NCI-H345 (cell line): ENCODE results near the gene SUSD5.
"Not testable (repeated sequence)": the region's sequence is repeated elsewhere in the genome, so short reads cannot be mapped to it uniquely, and the experiment has no call there.

Source experiments
- DNase-seq: peaks from one replicate; lab custom pipeline; 2025; lab: John Stamatoyannopoulos, UW

Gene SUSD5

GRCh38 chr3:33152363-33153360 is 65.9 kb downstream of the SUSD5 start:
- no peak for DNase-seq

DNA sequence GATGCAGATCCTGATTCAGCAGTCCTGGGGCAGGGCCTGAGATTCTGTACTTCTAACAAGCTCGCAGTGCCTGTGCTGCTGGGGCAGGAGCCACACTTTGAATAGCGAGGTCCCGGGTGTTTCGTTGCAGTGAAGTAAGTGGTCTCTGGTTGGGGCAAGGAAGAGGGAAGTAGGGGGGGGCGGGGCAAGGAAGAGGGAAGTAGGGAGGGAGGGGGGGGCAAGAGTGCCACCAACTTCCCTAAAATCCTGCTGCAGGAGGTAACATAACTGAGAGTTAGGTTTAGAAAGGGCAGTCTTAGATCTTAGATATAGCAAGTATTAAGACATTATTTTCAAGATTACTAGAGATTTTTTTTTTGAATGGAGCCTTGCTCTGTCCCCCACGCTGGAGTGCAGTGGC is 69.3 kb downstream of the SUSD5 start:
- DNase-seq: no peak

DNA sequence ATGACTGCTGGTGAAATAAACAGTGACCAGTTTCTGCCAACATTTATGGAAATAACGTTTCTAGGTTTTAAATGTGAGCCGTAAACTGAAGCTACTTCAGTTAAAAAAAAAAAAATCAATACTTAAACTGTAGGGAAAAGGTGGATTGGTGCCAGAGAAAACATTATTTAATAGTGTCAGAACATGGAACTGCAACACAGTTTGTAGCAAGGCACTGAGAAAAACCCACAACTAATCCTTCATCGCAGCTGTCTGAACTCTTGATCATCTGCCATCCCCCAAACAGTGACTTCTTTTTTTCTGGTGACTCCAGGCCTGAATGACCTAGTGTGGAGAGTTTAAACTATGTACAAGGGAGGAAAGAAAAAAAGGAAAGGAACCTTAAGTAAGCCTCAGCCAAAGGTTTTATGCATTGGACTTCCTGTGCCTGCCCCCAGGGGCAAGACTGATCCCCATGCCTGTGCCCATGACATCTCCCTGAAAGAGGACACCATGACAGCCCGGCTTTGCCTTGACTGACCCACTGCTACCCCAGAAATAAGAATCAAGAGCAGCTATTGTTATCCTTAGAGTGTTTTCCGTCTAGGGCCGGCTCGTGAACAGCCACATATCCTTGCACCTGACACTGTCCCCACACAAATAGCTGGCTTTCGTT is 71.7 kb downstream of the SUSD5 start:
- DNase-seq: no peak

DNA sequence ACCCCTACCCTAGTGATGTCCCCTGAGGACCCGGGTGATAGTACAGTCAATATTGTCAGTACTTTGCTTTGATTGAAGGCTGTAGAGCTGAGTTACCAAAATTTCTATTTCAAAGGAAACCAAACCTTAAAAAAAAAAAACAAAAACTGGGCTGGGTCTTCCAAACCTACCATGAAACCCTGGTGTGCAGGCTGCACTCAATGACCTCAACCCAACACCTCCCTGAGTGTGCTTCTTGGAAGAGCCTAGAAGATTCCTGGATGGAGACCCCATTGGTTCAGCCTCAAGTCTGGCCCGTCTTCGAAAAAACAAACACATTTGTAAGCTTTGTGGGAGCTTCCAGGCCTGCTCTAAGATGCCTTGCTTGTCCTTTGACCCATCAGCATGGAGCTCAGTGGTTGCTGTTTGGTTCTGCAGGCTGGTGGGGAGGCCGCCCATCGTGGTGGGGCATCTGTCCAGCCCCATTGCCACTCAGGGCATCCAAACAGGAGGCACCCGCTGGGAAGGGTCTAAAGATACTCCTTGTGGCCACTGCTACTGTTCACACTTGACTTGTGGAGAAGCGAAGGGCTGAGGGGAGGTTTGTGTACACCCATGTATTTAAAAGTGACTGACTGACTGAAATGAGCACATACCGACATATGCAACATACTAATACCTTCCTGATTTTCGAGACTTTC is 72.6 kb downstream of the SUSD5 start:
- no peak for DNase-seq

- DNase-seq: no peak
Observed at GRCh38 chr3:33145221-33145900, 73.2 kb downstream of the SUSD5 start.

DNA sequence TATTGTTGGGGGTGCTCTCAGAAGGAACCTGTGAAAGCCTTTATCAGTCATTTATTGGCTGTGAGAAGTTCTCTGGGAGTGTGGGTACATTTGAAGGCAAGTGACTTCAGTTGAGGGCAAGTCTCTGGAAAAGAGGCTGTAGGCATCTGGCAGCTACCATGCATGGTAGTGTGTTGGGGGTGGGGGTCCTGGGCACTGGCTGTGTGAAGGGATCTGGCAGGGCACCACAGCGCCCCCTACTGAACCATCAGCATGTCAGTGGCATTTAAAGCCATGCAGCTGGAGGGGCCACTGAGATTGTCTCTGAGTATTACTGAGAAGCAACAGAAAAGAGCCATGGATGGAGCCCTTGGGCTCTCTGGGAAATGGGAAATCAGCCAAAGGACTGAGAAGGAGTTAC is 74.2 kb downstream of the SUSD5 start:
- DNase-seq: no peak

- DNase-seq: no peak
Observed at GRCh38 chr3:33141006-33141405, 77.6 kb downstream of the SUSD5 start.

GRCh38 chr3:33139996-33140395 is 78.6 kb downstream of the SUSD5 start:
- DNase-seq: no peak

GRCh38 chr3:33139006-33139623 is 79.5 kb downstream of the SUSD5 start:
- not testable (repeated sequence) for DNase-seq

GRCh38 chr3:33137691-33138090 is 80.9 kb downstream of the SUSD5 start:
- no peak for DNase-seq

GRCh38 chr3:33134026-33134625 is 84.5 kb downstream of the SUSD5 start:
- no peak for DNase-seq

- no peak for DNase-seq
Observed at GRCh38 chr3:33132019-33132360, 86.6 kb downstream of the SUSD5 start.

- DNase-seq: peak; percentile 59
Observed at GRCh38 chr3:33131331-33132018, 87.1 kb downstream of the SUSD5 start.

DNA sequence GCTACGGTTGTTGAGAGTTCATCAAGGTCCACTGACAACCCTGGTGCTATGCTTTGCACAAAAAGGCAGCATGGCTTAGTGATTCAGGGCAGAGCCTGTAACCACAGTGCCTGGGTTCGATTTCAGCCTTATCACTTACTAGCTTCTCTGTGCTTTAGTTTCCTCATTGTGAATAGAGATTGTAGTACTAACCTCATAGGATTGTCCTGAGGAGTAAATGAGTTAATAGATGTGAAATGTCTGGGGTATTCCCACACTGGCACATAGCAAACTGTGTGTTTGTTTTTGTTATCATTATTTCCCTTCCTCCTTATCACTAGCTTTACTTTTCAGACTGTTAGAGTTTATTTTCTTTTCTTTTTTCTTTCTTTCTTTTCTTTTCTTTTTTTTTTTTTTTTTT is 88.5 kb downstream of the SUSD5 start:
- no peak for DNase-seq

DNA sequence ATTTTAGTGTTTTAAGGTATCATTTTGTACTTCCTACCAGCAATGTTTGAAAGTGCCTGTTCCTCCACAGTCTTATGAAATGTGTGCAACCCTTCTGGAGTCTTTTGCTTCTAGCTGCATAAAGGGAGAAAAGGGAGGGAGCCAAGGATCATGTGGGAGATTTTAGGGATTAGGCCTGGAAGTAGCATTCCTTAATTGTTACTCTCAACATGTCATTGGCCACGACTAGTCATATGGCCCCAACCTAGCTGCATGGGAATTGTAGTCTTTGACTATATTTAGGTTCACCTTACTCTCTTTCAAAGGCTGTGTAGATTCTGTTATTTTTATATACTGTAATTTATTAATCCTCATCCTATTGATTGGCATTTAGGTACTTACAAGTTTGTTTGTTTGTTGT is 89.9 kb downstream of the SUSD5 start:
- DNase-seq: no peak

GRCh38 chr3:33125840-33126239 is 92.8 kb downstream of the SUSD5 start:
- no peak for DNase-seq

DNA sequence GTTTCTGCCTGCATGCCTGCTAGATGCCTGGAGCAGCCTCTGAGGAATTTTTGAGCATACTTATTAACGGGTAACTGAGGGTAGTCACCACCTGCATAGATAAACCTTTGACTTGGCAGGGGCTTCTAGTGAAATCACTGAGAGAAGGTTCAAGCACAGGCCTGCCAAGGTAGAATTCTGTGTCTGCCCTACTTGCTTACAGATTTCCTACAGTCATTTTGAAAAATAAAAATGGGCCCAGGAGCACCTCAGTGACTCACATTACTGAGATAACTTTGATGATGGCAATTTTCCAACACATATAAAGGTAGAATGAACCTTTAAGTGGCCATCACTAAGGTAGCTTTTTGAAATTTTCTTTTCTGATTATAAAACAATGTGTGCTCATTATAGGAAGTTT is 94.0 kb downstream of the SUSD5 start:
- no peak for DNase-seq

DNA sequence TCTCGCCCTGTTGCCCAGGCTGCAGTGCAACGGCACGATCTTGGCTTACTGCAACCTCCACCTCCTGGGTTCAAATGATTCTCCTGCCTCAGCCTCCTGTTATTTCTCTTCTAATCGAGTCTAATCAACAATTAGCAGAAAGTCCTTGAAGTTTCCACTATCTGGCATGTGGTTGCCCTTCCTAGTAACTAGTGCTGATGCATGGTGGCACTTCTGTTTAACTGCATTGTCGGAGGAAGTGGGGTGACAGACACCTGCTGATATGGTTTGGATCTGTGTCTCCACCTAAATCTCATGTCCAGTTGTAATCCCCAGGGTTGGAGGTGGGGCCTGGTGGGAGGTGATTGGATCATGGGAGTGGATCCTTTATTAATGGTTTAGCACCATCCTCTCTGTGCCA is 95.6 kb downstream of the SUSD5 start:
- no peak for DNase-seq

DNA sequence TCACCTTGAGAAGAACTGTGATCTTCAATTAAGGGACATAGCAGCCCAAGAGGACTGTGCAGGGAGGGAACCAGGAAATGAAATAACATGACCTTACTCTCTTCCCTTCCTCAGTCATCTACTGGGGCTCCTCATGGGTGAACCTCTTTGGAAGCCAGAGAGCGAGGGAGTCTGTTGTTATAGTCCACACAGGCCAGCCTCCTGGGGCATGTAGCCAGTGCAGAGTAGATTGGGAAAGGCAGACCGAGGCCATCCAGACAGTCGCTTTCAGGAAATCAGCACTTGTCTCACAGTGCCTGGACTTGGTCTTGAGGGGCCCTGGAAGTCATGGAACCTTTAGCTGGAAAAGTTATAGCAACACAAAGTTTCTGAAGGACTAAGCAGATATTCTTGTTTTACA is 98.7 kb downstream of the SUSD5 start:
- no peak for DNase-seq

DNA sequence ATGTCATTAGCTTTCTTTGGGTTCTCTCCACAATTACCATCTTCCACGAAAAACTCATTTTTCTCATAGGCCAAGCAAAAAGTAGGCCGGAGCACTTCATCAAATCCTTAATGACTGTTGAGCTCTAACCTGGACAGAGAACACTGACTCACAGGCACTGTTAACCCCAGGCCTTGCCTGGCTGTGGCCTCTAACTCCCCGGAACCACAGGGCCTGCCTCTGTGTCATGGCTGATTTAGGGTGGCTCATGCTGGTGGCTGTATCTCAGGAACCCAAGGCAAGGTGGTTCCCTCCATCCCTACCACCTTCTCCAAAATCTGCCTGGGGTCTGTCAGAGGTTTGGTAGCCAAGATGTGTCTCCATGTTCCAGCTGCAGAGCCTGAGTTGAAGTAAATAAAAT is 101.1 kb downstream of the SUSD5 start:
- no peak for DNase-seq
